WTC11 (cell line): ENCODE measurements around the gene MCM5. TPM values are rescaled to one million over a fixed set of nuclear protein-coding genes. Genes with fewer than 3 reads are reported as not detected.

Source experiments
- ATAC-seq: fragments of 200-7000 bp; cut with Tn5 transposase; 2 replicates; pipeline ENCODE4 v1.10.0; 2021; ENCODE audit warnings: mild to moderate bottlenecking, moderate library complexity
- CTCF ChIA-PET: fragments of 300-600 bp; sonication (Branson Sonifier 250); formaldehyde crosslinking; loops from one replicate; lab custom pipeline; 2021; ENCODE audit warnings: antibody characterized with exemption; lab: Charles Lee
- POLR2A ChIA-PET: fragments of 350-600 bp; sonication (Branson Sonifier 250); formaldehyde crosslinking; loops from one replicate; lab custom pipeline; 2021; ENCODE audit warnings: antibody characterized with exemption; lab: Charles Lee
- DNase-seq: peaks from one replicate; pipeline ENCODE4 v3.0.0; 2021; ENCODE audit warnings: low spot score
- H3K27ac Mint-ChIP-seq: 2 replicates; pipeline ENCODE4 v1.8.0; 2021; ENCODE audit warnings: mixed read lengths
- H3K27me3 Mint-ChIP-seq: 2 replicates; pipeline ENCODE4 v1.8.0; 2021; ENCODE audit warnings: low read depth, mild to moderate bottlenecking, moderate library complexity, mixed read lengths
- H3K36me3 Mint-ChIP-seq: 2 replicates; pipeline ENCODE4 v1.8.0; 2021; ENCODE audit warnings: mixed read lengths
- H3K4me1 Mint-ChIP-seq: 2 replicates; pipeline ENCODE4 v1.8.0; 2022; ENCODE audit warnings: mixed read lengths
- H3K4me3 Mint-ChIP-seq: 2 replicates; pipeline ENCODE4 v1.8.0; 2021; ENCODE audit warnings: mild to moderate bottlenecking, moderate library complexity, mixed read lengths
- H3K9me3 Mint-ChIP-seq: 2 replicates; pipeline ENCODE4 v1.8.0; 2021; ENCODE audit warnings: mixed read lengths
- FOXP1 ChIP-seq: sonication (generic); formaldehyde crosslinking; IDR thresholded peaks from 2 replicates; pipeline ENCODE4 v1.8.0; 2022; ENCODE audit warnings: missing genetic modification reagents, mild to moderate bottlenecking, moderate library complexity, borderline replicate concordance
- HMGXB4 ChIP-seq: sonication (generic); formaldehyde crosslinking; IDR thresholded peaks from 2 replicates; pipeline ENCODE4 v1.8.1; 2023; ENCODE audit warnings: mild to moderate bottlenecking, moderate library complexity, missing genetic modification reagents
- KAT7 ChIP-seq: sonication (generic); formaldehyde crosslinking; IDR thresholded peaks from 2 replicates; pipeline ENCODE4 v1.8.1; 2023; ENCODE audit warnings: missing genetic modification reagents, mild to moderate bottlenecking, borderline replicate concordance
- ZNF138 ChIP-seq: sonication (generic); formaldehyde crosslinking; conservative IDR thresholded peaks from 2 replicates; pipeline ENCODE4 v1.8.1; 2022; ENCODE audit warnings: mild to moderate bottlenecking, moderate library complexity, missing genetic modification reagents
- ZNF281 ChIP-seq: sonication (generic); formaldehyde crosslinking; IDR thresholded peaks from 2 replicates; pipeline ENCODE4 v1.8.0; 2023; ENCODE audit warnings: mild to moderate bottlenecking, missing genetic modification reagents
- ZNF396 ChIP-seq: fragments of 250-450 bp; sonication (Bioruptor Pico); IDR thresholded peaks from 2 replicates; pipeline ENCODE4 v1.8.0; 2021; ENCODE audit warnings: mild to moderate bottlenecking, moderate library complexity, borderline replicate concordance
- ZSCAN18 ChIP-seq: fragments of 250-450 bp; sonication (Bioruptor Pico); IDR thresholded peaks from 2 replicates; pipeline ENCODE4 v2.1.2; 2022; ENCODE audit warnings: mild to moderate bottlenecking, moderate library complexity
- total RNA-seq: library from RNA; stranded (reverse); gene quantifications from 3 replicates; pipeline ENCODE4 v1.2.3, GENCODE V29; 2021
- TF ChIP-seq, protein P1 (sequence below): sonication (generic); formaldehyde crosslinking; IDR thresholded peaks from 2 replicates; pipeline ENCODE4 v1.8.1; 2022; ENCODE audit warnings: mild to moderate bottlenecking, moderate library complexity, missing genetic modification reagents
- TF ChIP-seq, protein P2 (sequence below): sonication (generic); formaldehyde crosslinking; conservative IDR thresholded peaks from 2 replicates; pipeline ENCODE4 v1.8.1; 2022; ENCODE audit warnings: mild to moderate bottlenecking, missing genetic modification reagents
- TF ChIP-seq, protein P3 (sequence below): sonication (generic); formaldehyde crosslinking; IDR thresholded peaks from 2 replicates; pipeline ENCODE4 v1.8.0; 2022; ENCODE audit warnings: mild to moderate bottlenecking, missing genetic modification reagents
- TF ChIP-seq, protein P4 (sequence below): sonication (generic); formaldehyde crosslinking; IDR thresholded peaks from 2 replicates; pipeline ENCODE4 v1.8.0; 2022; ENCODE audit warnings: missing genetic modification reagents
- TF ChIP-seq, protein P5 (sequence below): fragments of 250-450 bp; sonication (Bioruptor Pico); IDR thresholded peaks from 2 replicates; pipeline ENCODE4 v1.9.0; 2021; ENCODE audit warnings: mild to moderate bottlenecking

MCM5 gene
- total RNA-seq, 1 experiment from 2014 or later: 261 TPM

DNA sequence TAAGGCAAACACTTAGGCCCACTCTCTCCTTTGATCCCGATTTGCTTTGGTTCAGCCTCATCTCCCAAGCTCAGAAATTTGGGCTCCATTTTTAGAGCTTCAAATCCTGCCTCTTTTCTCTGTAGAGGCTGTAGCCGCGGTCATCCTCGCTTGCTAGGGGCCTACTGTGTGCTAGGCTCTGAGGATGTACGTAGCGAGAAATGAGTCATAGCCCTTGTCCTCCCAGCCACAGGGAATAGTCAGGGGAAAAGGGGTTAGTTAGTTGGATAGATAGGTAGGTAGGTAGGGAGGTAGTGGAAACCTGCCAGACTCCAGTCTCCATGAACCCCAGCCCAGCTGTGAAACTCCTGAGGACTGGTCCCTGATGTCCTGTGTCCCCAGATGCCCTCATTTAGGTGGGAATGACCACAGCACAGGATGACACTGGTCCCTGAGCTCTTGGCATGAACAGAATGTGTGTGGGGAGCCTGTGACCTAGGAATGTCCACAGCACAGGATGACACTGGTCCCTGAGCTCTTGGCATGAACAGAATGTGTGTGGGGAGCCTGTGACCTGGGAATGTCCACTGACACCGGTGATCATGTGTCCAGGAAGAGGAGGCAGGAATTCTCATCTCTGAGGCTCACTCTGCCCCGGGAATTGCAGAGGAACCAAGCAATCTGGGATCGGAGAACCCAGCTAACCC, 40.4 kb upstream of the MCM5 start:
- CTCF ChIA-PET: interaction anchor here (0.6 to 2.7 kb wide), 2 partner anchors 9 to 71 kb away, joined by 3 to 10 read pairs; no protein-coding TSS in a partner anchor
- TF ChIP-seq, protein P1, sequence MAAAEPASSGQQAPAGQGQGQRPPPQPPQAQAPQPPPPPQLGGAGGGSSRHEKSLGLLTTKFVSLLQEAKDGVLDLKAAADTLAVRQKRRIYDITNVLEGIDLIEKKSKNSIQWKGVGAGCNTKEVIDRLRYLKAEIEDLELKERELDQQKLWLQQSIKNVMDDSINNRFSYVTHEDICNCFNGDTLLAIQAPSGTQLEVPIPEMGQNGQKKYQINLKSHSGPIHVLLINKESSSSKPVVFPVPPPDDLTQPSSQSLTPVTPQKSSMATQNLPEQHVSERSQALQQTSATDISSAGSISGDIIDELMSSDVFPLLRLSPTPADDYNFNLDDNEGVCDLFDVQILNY (CRISPR knock-in tag): no peak
- TF ChIP-seq, protein P2, sequence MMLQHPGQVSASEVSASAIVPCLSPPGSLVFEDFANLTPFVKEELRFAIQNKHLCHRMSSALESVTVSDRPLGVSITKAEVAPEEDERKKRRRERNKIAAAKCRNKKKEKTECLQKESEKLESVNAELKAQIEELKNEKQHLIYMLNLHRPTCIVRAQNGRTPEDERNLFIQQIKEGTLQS (CRISPR knock-in tag): no peak
- TF ChIP-seq ZNF138: no peak
- TF ChIP-seq, protein P3, sequence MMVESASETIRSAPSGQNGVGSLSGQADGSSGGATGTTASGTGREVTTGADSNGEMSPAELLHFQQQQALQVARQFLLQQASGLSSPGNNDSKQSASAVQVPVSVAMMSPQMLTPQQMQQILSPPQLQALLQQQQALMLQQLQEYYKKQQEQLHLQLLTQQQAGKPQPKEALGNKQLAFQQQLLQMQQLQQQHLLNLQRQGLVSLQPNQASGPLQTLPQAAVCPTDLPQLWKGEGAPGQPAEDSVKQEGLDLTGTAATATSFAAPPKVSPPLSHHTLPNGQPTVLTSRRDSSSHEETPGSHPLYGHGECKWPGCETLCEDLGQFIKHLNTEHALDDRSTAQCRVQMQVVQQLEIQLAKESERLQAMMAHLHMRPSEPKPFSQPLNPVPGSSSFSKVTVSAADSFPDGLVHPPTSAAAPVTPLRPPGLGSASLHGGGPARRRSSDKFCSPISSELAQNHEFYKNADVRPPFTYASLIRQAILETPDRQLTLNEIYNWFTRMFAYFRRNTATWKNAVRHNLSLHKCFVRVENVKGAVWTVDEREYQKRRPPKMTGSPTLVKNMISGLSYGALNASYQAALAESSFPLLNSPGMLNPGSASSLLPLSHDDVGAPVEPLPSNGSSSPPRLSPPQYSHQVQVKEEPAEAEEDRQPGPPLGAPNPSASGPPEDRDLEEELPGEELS: no peak
- no peaks in the 10 kb centered on the region for H3K4me1 Mint-ChIP-seq
- no peaks in the 10 kb centered on the region for H3K27me3 Mint-ChIP-seq
- H3K9me3 Mint-ChIP-seq: no peaks in the 10 kb centered on the region
- POLR2A ChIA-PET: no interaction called here
- ATAC-seq (no peak), DNase-seq (no peak)
- no peak overlapping the region for H3K27ac Mint-ChIP-seq
- H3K36me3 Mint-ChIP-seq: no peaks in the 10 kb centered on the region
- H3K4me3 Mint-ChIP-seq: no peak overlapping the region

GRCh38 chr22:35361001-35361558, 38.9 kb upstream of the MCM5 start:
- ChIA-PET CTCF (interaction anchor here (0.6 to 2.7 kb wide), 4 partner anchors 11 to 258 kb away, joined by 3 to 10 read pairs (median 5); no protein-coding TSS in a partner anchor), POLR2A (interaction anchor here (0.7 kb wide), 1 partner anchor 280 kb away, joined by 3 read pairs; no protein-coding TSS in a partner anchor)
- H3K4me1 Mint-ChIP-seq: no peaks in the 10 kb centered on the region
- no peak for ATAC-seq
- DNase-seq: no peak
- H3K36me3 Mint-ChIP-seq: no peaks in the 10 kb centered on the region
- H3K27ac Mint-ChIP-seq: no peak overlapping the region
- no peaks in the 10 kb centered on the region for H3K9me3 Mint-ChIP-seq
- no peak for TF ChIP-seq ZNF396 (CRISPR knock-in tag)
- H3K4me3 Mint-ChIP-seq: no peak overlapping the region
- no peaks in the 10 kb centered on the region for H3K27me3 Mint-ChIP-seq

GRCh38 chr22:35363566-35364086, 36.3 kb upstream of the MCM5 start:
- H3K9me3 Mint-ChIP-seq: no peaks in the 10 kb centered on the region
- H3K27ac Mint-ChIP-seq: no peak overlapping the region
- ChIA-PET CTCF (no interaction called here), POLR2A (no interaction called here)
- H3K4me1 Mint-ChIP-seq: peaks cover 3% of the 10 kb centered on the region; the same call in 1 of the 2 replicates
- no peaks in the 10 kb centered on the region for H3K27me3 Mint-ChIP-seq
- H3K4me3 Mint-ChIP-seq: no peak overlapping the region
- DNase-seq (no peak), ATAC-seq (no peak)
- no peaks in the 10 kb centered on the region for H3K36me3 Mint-ChIP-seq
- TF ChIP-seq KAT7 (CRISPR knock-in tag) (no peak), HMGXB4 (CRISPR knock-in tag) (no peak), FOXP1 (CRISPR knock-in tag) (no peak), ZNF281 (CRISPR knock-in tag) (no peak), ZSCAN18 (CRISPR knock-in tag) (no peak)
- TF ChIP-seq, protein P4, sequence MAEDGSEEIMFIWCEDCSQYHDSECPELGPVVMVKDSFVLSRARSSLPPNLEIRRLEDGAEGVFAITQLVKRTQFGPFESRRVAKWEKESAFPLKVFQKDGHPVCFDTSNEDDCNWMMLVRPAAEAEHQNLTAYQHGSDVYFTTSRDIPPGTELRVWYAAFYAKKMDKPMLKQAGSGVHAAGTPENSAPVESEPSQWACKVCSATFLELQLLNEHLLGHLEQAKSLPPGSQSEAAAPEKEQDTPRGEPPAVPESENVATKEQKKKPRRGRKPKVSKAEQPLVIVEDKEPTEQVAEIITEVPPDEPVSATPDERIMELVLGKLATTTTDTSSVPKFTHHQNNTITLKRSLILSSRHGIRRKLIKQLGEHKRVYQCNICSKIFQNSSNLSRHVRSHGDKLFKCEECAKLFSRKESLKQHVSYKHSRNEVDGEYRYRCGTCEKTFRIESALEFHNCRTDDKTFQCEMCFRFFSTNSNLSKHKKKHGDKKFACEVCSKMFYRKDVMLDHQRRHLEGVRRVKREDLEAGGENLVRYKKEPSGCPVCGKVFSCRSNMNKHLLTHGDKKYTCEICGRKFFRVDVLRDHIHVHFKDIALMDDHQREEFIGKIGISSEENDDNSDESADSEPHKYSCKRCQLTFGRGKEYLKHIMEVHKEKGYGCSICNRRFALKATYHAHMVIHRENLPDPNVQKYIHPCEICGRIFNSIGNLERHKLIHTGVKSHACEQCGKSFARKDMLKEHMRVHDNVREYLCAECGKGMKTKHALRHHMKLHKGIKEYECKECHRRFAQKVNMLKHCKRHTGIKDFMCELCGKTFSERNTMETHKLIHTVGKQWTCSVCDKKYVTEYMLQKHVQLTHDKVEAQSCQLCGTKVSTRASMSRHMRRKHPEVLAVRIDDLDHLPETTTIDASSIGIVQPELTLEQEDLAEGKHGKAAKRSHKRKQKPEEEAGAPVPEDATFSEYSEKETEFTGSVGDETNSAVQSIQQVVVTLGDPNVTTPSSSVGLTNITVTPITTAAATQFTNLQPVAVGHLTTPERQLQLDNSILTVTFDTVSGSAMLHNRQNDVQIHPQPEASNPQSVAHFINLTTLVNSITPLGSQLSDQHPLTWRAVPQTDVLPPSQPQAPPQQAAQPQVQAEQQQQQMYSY (CRISPR knock-in tag): no peak
- TF ChIP-seq, protein P5, sequence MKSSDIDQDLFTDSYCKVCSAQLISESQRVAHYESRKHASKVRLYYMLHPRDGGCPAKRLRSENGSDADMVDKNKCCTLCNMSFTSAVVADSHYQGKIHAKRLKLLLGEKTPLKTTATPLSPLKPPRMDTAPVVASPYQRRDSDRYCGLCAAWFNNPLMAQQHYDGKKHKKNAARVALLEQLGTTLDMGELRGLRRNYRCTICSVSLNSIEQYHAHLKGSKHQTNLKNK (CRISPR knock-in tag): no peak
- TF ChIP-seq, protein P2 (CRISPR knock-in tag): no peak
